Activated CD8-positive, alpha-beta memory T cell treated with anti-CD3 and anti-CD28 coated beads, Interleukin-2, amount 50 U/mL, for 1 hour (primary cell): ENCODE measurements around the gene WWC2.
"Not testable (repeated sequence)": the region's sequence is repeated elsewhere in the genome, so short reads cannot be mapped to it uniquely, and the experiment has no call there.

Experiments
- DNase-seq: peaks from one replicate; pipeline ENCODE4 v3.0.0-alpha.2; 2020; ENCODE audit errors: extremely low read depth

WWC2 gene

GRCh38 chr4:183172881-183173280 is 73.8 kb downstream of the WWC2 start:
- DNase-seq, result no peak

- no peak for DNase-seq
These were observed 74.8 kb downstream of the WWC2 start for GRCh38 chr4:183173580-183174526.

- no peak for DNase-seq
These were observed 76.7 kb downstream of the WWC2 start for GRCh38 chr4:183175631-183176232.

- DNase-seq, result no peak
These were observed 77.9 kb downstream of the WWC2 start for GRCh38 chr4:183177001-183177400.

GRCh38 chr4:183178201-183178600 is 79.1 kb downstream of the WWC2 start:
- DNase-seq, result no peak

- DNase-seq, result no peak
These were observed 81.0 kb downstream of the WWC2 start for GRCh38 chr4:183180096-183180495.

- DNase-seq, result no peak
These were observed 81.6 kb downstream of the WWC2 start for GRCh38 chr4:183180621-183181020.

- DNase-seq, result no peak
These were observed 82.0 kb downstream of the WWC2 start for GRCh38 chr4:183181081-183181480.

- DNase-seq, result no peak
These were observed 84.0 kb downstream of the WWC2 start for GRCh38 chr4:183182873-183183725.

GRCh38 chr4:183183906-183184535 is 85.0 kb downstream of the WWC2 start:
- no peak for DNase-seq

- DNase-seq, result no peak
These were observed 86.0 kb downstream of the WWC2 start for GRCh38 chr4:183185018-183185417.

GRCh38 chr4:183185559-183185958 is 86.5 kb downstream of the WWC2 start:
- DNase-seq, result no peak

GRCh38 chr4:183186813-183187212 is 87.8 kb downstream of the WWC2 start:
- no peak for DNase-seq

- no peak for DNase-seq
These were observed 92.0 kb downstream of the WWC2 start for GRCh38 chr4:183190900-183191527.

GRCh38 chr4:183191630-183192029 is 92.6 kb downstream of the WWC2 start:
- DNase-seq, result no peak

- DNase-seq, result no peak
These were observed 93.5 kb downstream of the WWC2 start for GRCh38 chr4:183192571-183192970.

GRCh38 chr4:183193730-183194338 is 94.8 kb downstream of the WWC2 start:
- not testable (repeated sequence) for DNase-seq

GRCh38 chr4:183195534-183195933 is 96.5 kb downstream of the WWC2 start:
- no peak for DNase-seq

GRCh38 chr4:183197140-183197539 is 98.1 kb downstream of the WWC2 start:
- DNase-seq, result no peak

- no peak for DNase-seq
These were observed 101.4 kb downstream of the WWC2 start for GRCh38 chr4:183200453-183200852.

GRCh38 chr4:183201331-183201730 is 102.3 kb downstream of the WWC2 start:
- no peak for DNase-seq
